Adrenal gland (tissue), 5 donors: ENCODE results near the gene ABCD2.

Source experiments
- POLR2A ChIP-seq, 2 donors: fragments of 450-650 bp; IDR thresholded peaks; one replicate each; pipeline ENCODE4 v1.6.1; 2017; ENCODE audit warnings: antibody characterized with exemption in 2 of 2, mild to moderate bottlenecking in 2 of 2, moderate library complexity in 1 of 2
- TF ChIP-seq, protein P1 (sequence below), 6 experiments: fragments of 450-650 bp in 4 of 6; fragments of 200-600 bp in 2 of 6; sonication (generic) in 1 of 6; IDR thresholded peaks; 1 replicate in 5 of 6; 2 replicates in 1 of 6; pipeline versions ENCODE4 v1.5.1 to v1.8.0; 2016 to 2021; ENCODE audit warnings: antibody characterized with exemption in 6 of 6, mild to moderate bottlenecking in 2 of 6, moderate library complexity in 1 of 6
- donor health status: DM: no; HTN: no; CAD: no.

DNA sequence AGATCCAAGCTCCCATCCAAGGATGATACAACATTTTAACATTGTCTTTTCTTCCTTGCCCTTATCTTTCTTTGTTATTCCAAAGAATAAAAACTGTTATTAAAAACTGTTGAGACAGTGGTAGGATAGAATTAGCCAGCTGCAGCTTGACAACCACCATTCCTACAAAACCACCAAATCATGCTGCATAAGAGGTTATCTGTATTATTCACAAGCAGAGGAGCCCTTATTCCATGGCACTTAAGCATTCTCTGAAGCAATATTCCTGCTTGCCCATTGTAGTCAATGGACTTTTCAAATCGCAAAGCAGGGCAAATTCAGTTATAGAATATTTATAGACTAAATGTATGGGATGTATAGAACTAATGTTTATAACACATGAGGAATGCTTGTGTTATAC is 3.4 kb downstream of the ABCD2 start:
- TF ChIP-seq, protein P1, sequence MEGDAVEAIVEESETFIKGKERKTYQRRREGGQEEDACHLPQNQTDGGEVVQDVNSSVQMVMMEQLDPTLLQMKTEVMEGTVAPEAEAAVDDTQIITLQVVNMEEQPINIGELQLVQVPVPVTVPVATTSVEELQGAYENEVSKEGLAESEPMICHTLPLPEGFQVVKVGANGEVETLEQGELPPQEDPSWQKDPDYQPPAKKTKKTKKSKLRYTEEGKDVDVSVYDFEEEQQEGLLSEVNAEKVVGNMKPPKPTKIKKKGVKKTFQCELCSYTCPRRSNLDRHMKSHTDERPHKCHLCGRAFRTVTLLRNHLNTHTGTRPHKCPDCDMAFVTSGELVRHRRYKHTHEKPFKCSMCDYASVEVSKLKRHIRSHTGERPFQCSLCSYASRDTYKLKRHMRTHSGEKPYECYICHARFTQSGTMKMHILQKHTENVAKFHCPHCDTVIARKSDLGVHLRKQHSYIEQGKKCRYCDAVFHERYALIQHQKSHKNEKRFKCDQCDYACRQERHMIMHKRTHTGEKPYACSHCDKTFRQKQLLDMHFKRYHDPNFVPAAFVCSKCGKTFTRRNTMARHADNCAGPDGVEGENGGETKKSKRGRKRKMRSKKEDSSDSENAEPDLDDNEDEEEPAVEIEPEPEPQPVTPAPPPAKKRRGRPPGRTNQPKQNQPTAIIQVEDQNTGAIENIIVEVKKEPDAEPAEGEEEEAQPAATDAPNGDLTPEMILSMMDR (IDR thresholded peaks at IDR 0.05): no peak
- TF ChIP-seq POLR2A (IDR thresholded peaks at IDR 0.05): no peak
